Neural cell (in vitro differentiated cells): ENCODE results near the gene LCN9. TPM values are rescaled to one million over a fixed set of nuclear protein-coding genes. Genes with fewer than 3 reads are reported as not detected.

Source experiments
- H2AFZ ChIP-seq: fragments of 200-600, 300-800 bp; sonication (generic), shearing (Covaris generic); 2 replicates; pipeline ENCODE4 v1.6.0; 2014; ENCODE audit warnings: low read depth, mild to moderate bottlenecking, antibody characterized with exemption, low read length, moderate library complexity
- H3F3A ChIP-seq: fragments of 200-600 bp; shearing (Covaris generic); 2 replicates; pipeline ENCODE4 v1.6.1; 2016; ENCODE audit warnings: mild to moderate bottlenecking, moderate library complexity, mixed read lengths, antibody characterized with exemption, low read length; ENCODE audit not compliant: insufficient read depth, poor library complexity, severe bottlenecking
- H3K27ac ChIP-seq: fragments of 200-600, 300-800 bp; sonication (generic), shearing (Covaris generic); 2 replicates; pipeline ENCODE4 v1.5.1; 2014; ENCODE audit warnings: mild to moderate bottlenecking, low read length, moderate library complexity
- H3K27me3 ChIP-seq: fragments of 300-800, 200-600 bp; sonication (generic), shearing (Covaris generic); 2 replicates; pipeline ENCODE4 v1.6.0; 2014; ENCODE audit warnings: mild to moderate bottlenecking, low read depth, low read length, moderate library complexity; ENCODE audit not compliant: insufficient read depth
- H3K36me3 ChIP-seq: fragments of 300-800, 200-600 bp; sonication (generic), shearing (Covaris generic); 2 replicates; pipeline ENCODE4 v1.5.1; 2014; ENCODE audit warnings: mild to moderate bottlenecking, antibody characterized with exemption, low read length, moderate library complexity; ENCODE audit not compliant: insufficient read depth
- H3K4me2 ChIP-seq: fragments of 300-800, 200-600 bp; sonication (generic), shearing (Covaris generic); 2 replicates; pipeline ENCODE4 v1.6.0; 2014; ENCODE audit warnings: mild to moderate bottlenecking, low read length
- H3K4me3 ChIP-seq: fragments of 300-800, 200-600 bp; sonication (generic), shearing (Covaris generic); 2 replicates; pipeline ENCODE4 v1.5.1; 2014; ENCODE audit warnings: mild to moderate bottlenecking, low read length, moderate library complexity
- H3K79me2 ChIP-seq: fragments of 200-600 bp; shearing (Covaris generic); replicated peaks from 2 replicates; pipeline ENCODE4 v1.6.0; 2014; ENCODE audit warnings: mild to moderate bottlenecking, low read length, moderate library complexity; ENCODE audit not compliant: insufficient read depth
- H3K9ac ChIP-seq: fragments of 300-800, 200-600 bp; sonication (generic), shearing (Covaris generic); 2 replicates; pipeline ENCODE4 v1.6.1; 2016; ENCODE audit warnings: mild to moderate bottlenecking, low read length, mixed read lengths
- H3K9me2 ChIP-seq: fragments of 200-600 bp; shearing (Covaris generic); 2 replicates; pipeline ENCODE4 v1.6.1; 2016; ENCODE audit warnings: mild to moderate bottlenecking, low read length, mixed read lengths; ENCODE audit not compliant: insufficient read depth
- H3K9me3 ChIP-seq: fragments of 200-600, 300-800 bp; sonication (generic), shearing (Covaris generic); 2 replicates; pipeline ENCODE4 v1.6.1; 2016; ENCODE audit warnings: mild to moderate bottlenecking, mixed run types, low read length, moderate library complexity, mixed read lengths
- H4K20me1 ChIP-seq: fragments of 200-600 bp; shearing (Covaris generic); 2 replicates; pipeline ENCODE4 v1.6.1; 2016; ENCODE audit warnings: mild to moderate bottlenecking, mixed run types; ENCODE audit not compliant: insufficient read depth
- EP300 ChIP-seq: fragments of 450-650 bp; conservative IDR thresholded peaks from 2 replicates; pipeline ENCODE4 v1.6.1; 2014; ENCODE audit warnings: antibody characterized with exemption, mild to moderate bottlenecking, moderate library complexity; ENCODE audit not compliant: poor library complexity, severe bottlenecking
- EZH2 ChIP-seq: fragments of 200-600, 300-800 bp; shearing (Covaris generic), sonication (generic); IDR thresholded peaks from 2 replicates; pipeline ENCODE4 v1.6.1; 2014; ENCODE audit warnings: antibody characterized with exemption, low read length, borderline replicate concordance, mild to moderate bottlenecking; ENCODE audit not compliant: insufficient read depth, poor library complexity, severe bottlenecking
- MXI1 ChIP-seq: fragments of 450-650 bp; conservative IDR thresholded peaks from 2 replicates; pipeline ENCODE4 v1.6.1; 2014; ENCODE audit warnings: antibody characterized with exemption, mild to moderate bottlenecking; ENCODE audit not compliant: poor library complexity, severe bottlenecking
- POLR2AphosphoS5 ChIP-seq: IDR thresholded peaks from 2 replicates; pipeline ENCODE4 v1.6.1; 2012
- RAD21 ChIP-seq: fragments of 450-650 bp; conservative IDR thresholded peaks from 2 replicates; pipeline ENCODE4 v1.6.1; 2014; ENCODE audit warnings: antibody characterized with exemption, mild to moderate bottlenecking, moderate library complexity
- REST ChIP-seq: IDR thresholded peaks from 2 replicates; pipeline ENCODE4 v1.6.1; 2012; ENCODE audit warnings: borderline replicate concordance
- SMC3 ChIP-seq: fragments of 450-650 bp; conservative IDR thresholded peaks from 2 replicates; pipeline ENCODE4 v1.6.1; 2014; ENCODE audit warnings: antibody characterized with exemption, mild to moderate bottlenecking, moderate library complexity; ENCODE audit not compliant: poor library complexity
- TAF1 ChIP-seq: IDR thresholded peaks from 2 replicates; pipeline ENCODE4 v1.6.1; 2012; ENCODE audit warnings: low read depth
- polyA plus RNA-seq: library from polyadenylated mRNA; depleted of rRNA; stranded (reverse); fragments of >200 nt; gene quantifications from 2 replicates; pipeline ENCODE4 v1.2.3, GENCODE V29; 2014
- TF ChIP-seq, protein P1 (sequence below): fragments of 450-650 bp; IDR thresholded peaks from 2 replicates; pipeline ENCODE4 v1.5.1; 2014; ENCODE audit warnings: antibody characterized with exemption, mild to moderate bottlenecking, moderate library complexity; ENCODE audit not compliant: poor library complexity, severe bottlenecking

Gene LCN9
- polyA plus RNA-seq, 1 donor from 2014 or later, result 2.5 TPM

- TF ChIP-seq, protein P1, sequence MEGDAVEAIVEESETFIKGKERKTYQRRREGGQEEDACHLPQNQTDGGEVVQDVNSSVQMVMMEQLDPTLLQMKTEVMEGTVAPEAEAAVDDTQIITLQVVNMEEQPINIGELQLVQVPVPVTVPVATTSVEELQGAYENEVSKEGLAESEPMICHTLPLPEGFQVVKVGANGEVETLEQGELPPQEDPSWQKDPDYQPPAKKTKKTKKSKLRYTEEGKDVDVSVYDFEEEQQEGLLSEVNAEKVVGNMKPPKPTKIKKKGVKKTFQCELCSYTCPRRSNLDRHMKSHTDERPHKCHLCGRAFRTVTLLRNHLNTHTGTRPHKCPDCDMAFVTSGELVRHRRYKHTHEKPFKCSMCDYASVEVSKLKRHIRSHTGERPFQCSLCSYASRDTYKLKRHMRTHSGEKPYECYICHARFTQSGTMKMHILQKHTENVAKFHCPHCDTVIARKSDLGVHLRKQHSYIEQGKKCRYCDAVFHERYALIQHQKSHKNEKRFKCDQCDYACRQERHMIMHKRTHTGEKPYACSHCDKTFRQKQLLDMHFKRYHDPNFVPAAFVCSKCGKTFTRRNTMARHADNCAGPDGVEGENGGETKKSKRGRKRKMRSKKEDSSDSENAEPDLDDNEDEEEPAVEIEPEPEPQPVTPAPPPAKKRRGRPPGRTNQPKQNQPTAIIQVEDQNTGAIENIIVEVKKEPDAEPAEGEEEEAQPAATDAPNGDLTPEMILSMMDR, result no peak
- no peak for TF ChIP-seq SMC3
- TF ChIP-seq RAD21, result no peak
- no peak for TF ChIP-seq EZH2
- TF ChIP-seq REST, result no peak
- TF ChIP-seq EP300, result no peak
- no peak for TF ChIP-seq POLR2AphosphoS5
- no peak for TF ChIP-seq TAF1
- no peak for TF ChIP-seq MXI1
These were observed 22.1 kb upstream of the LCN9 start for GRCh38 chr9:135641047-135641446.

GRCh38 chr9:135641745-135642144, 21.4 kb upstream of the LCN9 start:
- Histone ChIP-seq H3K27ac (no peak overlapping the region), H3K79me2 (peaks cover 19% of the 10 kb centered on the region), H3K9me3 (no peaks in the 10 kb centered on the region), H3K9me2 (no peaks in the 10 kb centered on the region), H4K20me1 (no peaks in the 10 kb centered on the region), H3K9ac (no peak overlapping the region), H3K4me2 (no peak overlapping the region), H2AFZ (no peak overlapping the region), H3K36me3 (no peaks in the 10 kb centered on the region), H3K27me3 (no peaks in the 10 kb centered on the region), H3K4me3 (no peak overlapping the region), H3F3A (no peaks in the 10 kb centered on the region)
- TF ChIP-seq REST (no peak), POLR2AphosphoS5 (no peak), EP300 (no peak), TAF1 (no peak), EZH2 (no peak), SMC3 (no peak), RAD21 (no peak), MXI1 (no peak)

More at GRCh38 chr9:135641047-135641446, 22.1 kb upstream of the LCN9 start:
- Histone ChIP-seq H3K4me3 (no peak overlapping the region), H3K79me2 (peaks cover 16% of the 10 kb centered on the region), H3K4me2 (no peak overlapping the region), H3F3A (no peaks in the 10 kb centered on the region), H3K9ac (no peak overlapping the region), H4K20me1 (no peaks in the 10 kb centered on the region), H3K27ac (no peak overlapping the region), H3K27me3 (no peaks in the 10 kb centered on the region), H3K9me3 (no peaks in the 10 kb centered on the region), H2AFZ (no peak overlapping the region), H3K9me2 (no peaks in the 10 kb centered on the region), H3K36me3 (no peaks in the 10 kb centered on the region)
